IMR-90 (cell line): Measurements from ENCODE around the gene CALCOCO2. TPM values are rescaled to one million over a fixed set of nuclear protein-coding genes. Genes with fewer than 3 reads are reported as not detected.

Source experiments
- ATAC-seq: fragments of 200-7000 bp; cut with Tn5 transposase; 2 replicates; pipeline ENCODE4 v1.9.1; 2020; ENCODE audit warnings: low read depth, mild to moderate bottlenecking, moderate library complexity
- BruUV-seq: library from RNA; stranded (reverse); fragments of 400-500 nt; replicated peaks from 2 replicates; lab custom pipeline; 2021; lab: Mats Ljungman, UMichigan
- CTCF ChIA-PET: fragments of 300-600 bp; formaldehyde crosslinking; extraction: SDS; loops from one replicate; lab custom pipeline; 2021; ENCODE audit warnings: antibody characterized with exemption; lab: Yijun Ruan, JAX
- POLR2A ChIA-PET: fragments of 300-600 bp; sonication (Branson Sonifier 250); formaldehyde crosslinking; loops from one replicate; lab custom pipeline; 2022; ENCODE audit warnings: antibody characterized with exemption; ENCODE audit not compliant: unreplicated experiment; lab: Charles Lee
- DNase-seq: peaks from one replicate; pipeline ENCODE4 v3.0.0; 2013
- H2AFZ ChIP-seq: replicated peaks from 2 replicates; pipeline ENCODE3; 2013; ENCODE audit warnings: low read length, mild to moderate bottlenecking; ENCODE audit not compliant: poor library complexity
- H2AK5ac ChIP-seq: 2 replicates; pipeline ENCODE4 v1.6.1; 2013; ENCODE audit warnings: low read depth, low read length, inconsistent platforms
- H2AK9ac ChIP-seq: replicated peaks from 2 replicates; pipeline ENCODE3; 2013; ENCODE audit warnings: mild to moderate bottlenecking, low read depth, low read length, moderate library complexity; ENCODE audit not compliant: poor library complexity
- H2BK120ac ChIP-seq: 2 replicates; pipeline ENCODE4 v1.6.1; 2013; ENCODE audit warnings: low read depth, low read length, inconsistent platforms
- H2BK15ac ChIP-seq: 3 replicates; pipeline ENCODE4 v1.6.1; 2013; ENCODE audit warnings: low read depth, low read length, inconsistent platforms
- H2BK20ac ChIP-seq: 2 replicates; pipeline ENCODE4 v1.6.1; 2013; ENCODE audit warnings: low read depth, mild to moderate bottlenecking, inconsistent platforms, low read length, moderate library complexity
- H2BK5ac ChIP-seq: 2 replicates; pipeline ENCODE4 v1.6.1; 2013; ENCODE audit warnings: mild to moderate bottlenecking, low read depth, low read length, inconsistent platforms; ENCODE audit not compliant: poor library complexity, severe bottlenecking
- H3K14ac ChIP-seq: replicated peaks from 2 replicates; pipeline ENCODE4 v1.6.1; 2013; ENCODE audit warnings: low read depth, low read length, inconsistent platforms
- H3K18ac ChIP-seq: 2 replicates; pipeline ENCODE4 v1.6.1; 2013; ENCODE audit warnings: low read depth, low read length, control low read depth
- H3K23ac ChIP-seq: 2 replicates; pipeline ENCODE4 v1.6.1; 2013; ENCODE audit warnings: low read depth, low read length, inconsistent platforms
- H3K27ac ChIP-seq: 2 replicates; pipeline ENCODE4 v1.5.1; 2013; ENCODE audit warnings: mild to moderate bottlenecking, control low read depth, low read length; ENCODE audit not compliant: insufficient read depth
- H3K27me3 ChIP-seq: 2 replicates; pipeline ENCODE4 v1.6.1; 2013; ENCODE audit warnings: low read length; ENCODE audit not compliant: control insufficient read depth, insufficient read depth
- H3K36me3 ChIP-seq: 2 replicates; pipeline ENCODE4 v1.6.1; 2013; ENCODE audit warnings: low read length, mixed read lengths; ENCODE audit not compliant: control insufficient read depth, insufficient read depth
- H3K4ac ChIP-seq: 2 replicates; pipeline ENCODE4 v1.6.1; 2013; ENCODE audit warnings: low read depth, low read length, inconsistent platforms
- H3K4me1 ChIP-seq: 2 replicates; pipeline ENCODE4 v1.6.1; 2013; ENCODE audit warnings: low read length, mixed read lengths; ENCODE audit not compliant: control insufficient read depth, insufficient read depth
- H3K4me2 ChIP-seq: 2 replicates; pipeline ENCODE4 v1.6.1; 2013; ENCODE audit warnings: low read depth, mild to moderate bottlenecking, control low read depth, low read length, moderate library complexity
- H3K4me3 ChIP-seq: 2 replicates; pipeline ENCODE4 v1.5.1; 2013; ENCODE audit warnings: low read depth, mild to moderate bottlenecking, control low read depth, low read length, moderate library complexity; ENCODE audit not compliant: insufficient read depth
- H3K56ac ChIP-seq: 2 replicates; pipeline ENCODE4 v1.6.1; 2013; ENCODE audit warnings: low read length, inconsistent platforms; ENCODE audit not compliant: insufficient read depth; ENCODE audit errors: extremely low read depth
- H3K79me1 ChIP-seq, 2 experiments: 2 replicates each; pipeline ENCODE4 v1.6.1; 2013; ENCODE audit warnings: low read length in 2 of 2, inconsistent platforms in 1 of 2, low read depth in 1 of 2
- H3K9ac ChIP-seq: 2 replicates; pipeline ENCODE4 v1.6.1; 2013; ENCODE audit warnings: low read depth, low read length, control low read depth
- H3K9me1 ChIP-seq: 2 replicates; pipeline ENCODE4 v1.6.1; 2013; ENCODE audit warnings: low read length, inconsistent platforms; ENCODE audit not compliant: insufficient read depth
- H3K9me3 ChIP-seq: 2 replicates; pipeline ENCODE4 v1.6.1; 2013; ENCODE audit warnings: low read length; ENCODE audit not compliant: control insufficient read depth, insufficient read depth
- H4K20me1 ChIP-seq: 2 replicates; pipeline ENCODE4 v1.6.1; 2013; ENCODE audit warnings: low read length, inconsistent platforms; ENCODE audit not compliant: insufficient read depth
- H4K5ac ChIP-seq: 2 replicates; pipeline ENCODE4 v1.6.1; 2013; ENCODE audit warnings: mild to moderate bottlenecking, low read depth, low read length, control low read depth
- H4K8ac ChIP-seq, 2 experiments: 2 replicates each; pipeline ENCODE4 v1.6.1; 2013; ENCODE audit warnings: low read depth in 2 of 2, low read length in 2 of 2, control low read depth in 1 of 2, inconsistent platforms in 1 of 2
- H4K91ac ChIP-seq: 2 replicates; pipeline ENCODE4 v1.6.1; 2013; ENCODE audit warnings: low read depth, low read length, inconsistent platforms; ENCODE audit not compliant: insufficient read depth
- BHLHE40 ChIP-seq: fragments of 150-350 bp; IDR thresholded peaks from 2 replicates; pipeline ENCODE4 v1.6.1; 2016; ENCODE audit warnings: mild to moderate bottlenecking, low read depth, low read length
- CEBPB ChIP-seq: IDR thresholded peaks from 2 replicates; pipeline ENCODE4 v1.6.1; 2012; ENCODE audit warnings: low read depth, low read length, improper control_type of control experiment
- CTCF ChIP-seq: conservative IDR thresholded peaks from 2 replicates; pipeline ENCODE4 v1.5.1; 2012; ENCODE audit warnings: mild to moderate bottlenecking, low read depth, low read length, improper control_type of control experiment
- ELK1 ChIP-seq: fragments of 150-350 bp; IDR thresholded peaks from 2 replicates; pipeline ENCODE4 v1.6.1; 2016; ENCODE audit warnings: low read depth, mild to moderate bottlenecking, low read length, moderate library complexity, borderline replicate concordance
- FOS ChIP-seq: fragments of 150-350 bp; IDR thresholded peaks from 2 replicates; pipeline ENCODE4 v1.6.1; 2016; ENCODE audit warnings: low read depth, low read length
- MAZ ChIP-seq: IDR thresholded peaks from 2 replicates; pipeline ENCODE4 v1.6.1; 2012; ENCODE audit warnings: low read depth, mild to moderate bottlenecking, low read length, improper control_type of control experiment, moderate library complexity, borderline replicate concordance
- NFE2L2 ChIP-seq: fragments of 150-350 bp; IDR thresholded peaks from 2 replicates; pipeline ENCODE4 v1.6.1; 2016; ENCODE audit warnings: low read depth, mild to moderate bottlenecking, low read length
- RCOR1 ChIP-seq: IDR thresholded peaks from 2 replicates; pipeline ENCODE4 v1.6.1; 2012; ENCODE audit warnings: mild to moderate bottlenecking, low read length, improper control_type of control experiment; ENCODE audit not compliant: insufficient replicate concordance
- WGBS, 2 experiments: methylation state at CpG; one replicate each; pipeline versions ENCODE4 v1.1.5 to v1.1.7; 2013; ENCODE audit warnings: missing lambda C conversion rate in 2 of 2; ENCODE audit not compliant: insufficient read length in 1 of 2; ENCODE audit errors: extremely low coverage in 2 of 2; 5-methylcytosine and 5-hydroxymethylcytosine counted together
- dilution Hi-C: fragments of 300-500 bp; cut with HindIII; formaldehyde crosslinking; loops from one replicate; pipeline ENCODE4 v1.14.3; 2018; ENCODE audit warnings: low sequenced_read_pairs; ENCODE audit not compliant: unreplicated experiment
- in situ Hi-C: fragments of 300-500 bp; cut with MboI; formaldehyde crosslinking; loops from 3 replicates; pipeline ENCODE4 v1.14.3; 2019; ENCODE audit warnings: low sequenced_read_pairs, inconsistent platforms, mixed read lengths
- intact Hi-C: fragments of 100-400 bp; cut with micrococcal nuclease; formaldehyde crosslinking; loops from 2 replicates; pipeline ENCODE4 v1.10.0; 2022
- polyA plus RNA-seq, 3 experiments: library from polyadenylated mRNA; depleted of rRNA; stranded (reverse); fragments of >200 nt; gene quantifications; 2 replicates each; pipeline ENCODE4 v1.2.3, GENCODE V29; 2012; ENCODE audit warnings: low replicate concordance in 1 of 3
- total RNA-seq: library from RNA; depleted of rRNA; stranded (reverse); fragments of >200 nt; gene quantifications from 2 replicates; pipeline ENCODE4 v1.2.3, GENCODE V29; 2012

The CALCOCO2 gene
- total and polyA plus RNA-seq, 2 of the 4 experiments (the other 2 are of a cell fraction): 35.9 to 53.4 TPM

- in situ Hi-C loops: no loop called here
- dilution Hi-C loops: no loop called here
Measured at GRCh38 chr17:48842746-48843145, 11.9 kb downstream of the CALCOCO2 start.

More at GRCh38 chr17:48842746-48843145, 11.9 kb downstream of the CALCOCO2 start:
- H2AFZ ChIP-seq: no peak overlapping the region
- H3K14ac ChIP-seq: no peak overlapping the region
- ChIA-PET POLR2A (interaction anchor here (1.0 kb wide), 1 partner anchor 20 kb away, joined by 3 read pairs; no protein-coding TSS in a partner anchor), CTCF (interaction anchor here (1.1 to 1.3 kb wide), 2 partner anchors 11 to 36 kb away, joined by 3 to 6 read pairs; no protein-coding TSS in a partner anchor)
- no peak overlapping the region for H3K9ac ChIP-seq
- peak overlapping the region; percentile 55; the same call in 1 of the 2 replicates for H3K4ac ChIP-seq
- H4K5ac ChIP-seq: no peak overlapping the region
- H2BK5ac ChIP-seq: peak overlapping the region; percentile 35
- H3K4me2 ChIP-seq: no peak overlapping the region
- WGBS, 2 experiments: no CpG with 5 or more reads among the region's 3 CpGs
- H3K9me1 ChIP-seq: peaks cover 14% of the 10 kb centered on the region
- intact Hi-C loops: no loop called here
- H3K79me1 ChIP-seq: peaks cover 10 to 39% of the 10 kb centered on the region in 2 experiments; a peak in 3 of 4 replicates
- ATAC-seq (peak; percentile 36), DNase-seq (peak; percentile 20)
- H2BK15ac ChIP-seq: no peak overlapping the region
- H4K8ac ChIP-seq: peak overlapping the region in 1 of 2 experiments; percentile 71; a peak in 1 of 4 replicates
- TF ChIP-seq CEBPB: no peak
- TF ChIP-seq BHLHE40: no peak
- no peak for TF ChIP-seq FOS
- TF ChIP-seq NFE2L2: no peak
- no peak for TF ChIP-seq CTCF
- TF ChIP-seq RCOR1: no peak
- no peak for TF ChIP-seq MAZ
- TF ChIP-seq ELK1: no peak
- peak overlapping the region; percentile 83 for H2AK5ac ChIP-seq
- no peaks in the 10 kb centered on the region for H3K9me3 ChIP-seq
- no peak overlapping the region for H2AK9ac ChIP-seq
- H3K27me3 ChIP-seq: no peaks in the 10 kb centered on the region
- H3K36me3 ChIP-seq: peaks cover 4% of the 10 kb centered on the region
- H4K91ac ChIP-seq: no peak overlapping the region
- H2BK20ac ChIP-seq: no peak overlapping the region
- BruUV-seq: no TSS peak
- H3K56ac ChIP-seq: no peak overlapping the region
- no peak overlapping the region for H3K27ac ChIP-seq
- no peak overlapping the region for H3K23ac ChIP-seq
- H3K18ac ChIP-seq: no peak overlapping the region; the same call in 1 of the 2 replicates
- no peak overlapping the region for H2BK120ac ChIP-seq
- peaks cover 12% of the 10 kb centered on the region for H3K4me1 ChIP-seq
- H3K4me3 ChIP-seq: no peak overlapping the region
- peaks cover 4% of the 10 kb centered on the region; the same call in 1 of the 2 replicates for H4K20me1 ChIP-seq
